HG03196 (cell line): ENCODE data around the gene GNAI2.
"Not testable (repeated sequence)": the region's sequence is repeated elsewhere in the genome, so short reads cannot be mapped to it uniquely, and the experiment has no call there.

Experiments
- ATAC-seq: cut with Tn5 transposase; IDR thresholded peaks from one replicate; pipeline ENCODE4 v1.9.1; 2021; ENCODE audit not compliant: unreplicated experiment

Gene GNAI2

DNA sequence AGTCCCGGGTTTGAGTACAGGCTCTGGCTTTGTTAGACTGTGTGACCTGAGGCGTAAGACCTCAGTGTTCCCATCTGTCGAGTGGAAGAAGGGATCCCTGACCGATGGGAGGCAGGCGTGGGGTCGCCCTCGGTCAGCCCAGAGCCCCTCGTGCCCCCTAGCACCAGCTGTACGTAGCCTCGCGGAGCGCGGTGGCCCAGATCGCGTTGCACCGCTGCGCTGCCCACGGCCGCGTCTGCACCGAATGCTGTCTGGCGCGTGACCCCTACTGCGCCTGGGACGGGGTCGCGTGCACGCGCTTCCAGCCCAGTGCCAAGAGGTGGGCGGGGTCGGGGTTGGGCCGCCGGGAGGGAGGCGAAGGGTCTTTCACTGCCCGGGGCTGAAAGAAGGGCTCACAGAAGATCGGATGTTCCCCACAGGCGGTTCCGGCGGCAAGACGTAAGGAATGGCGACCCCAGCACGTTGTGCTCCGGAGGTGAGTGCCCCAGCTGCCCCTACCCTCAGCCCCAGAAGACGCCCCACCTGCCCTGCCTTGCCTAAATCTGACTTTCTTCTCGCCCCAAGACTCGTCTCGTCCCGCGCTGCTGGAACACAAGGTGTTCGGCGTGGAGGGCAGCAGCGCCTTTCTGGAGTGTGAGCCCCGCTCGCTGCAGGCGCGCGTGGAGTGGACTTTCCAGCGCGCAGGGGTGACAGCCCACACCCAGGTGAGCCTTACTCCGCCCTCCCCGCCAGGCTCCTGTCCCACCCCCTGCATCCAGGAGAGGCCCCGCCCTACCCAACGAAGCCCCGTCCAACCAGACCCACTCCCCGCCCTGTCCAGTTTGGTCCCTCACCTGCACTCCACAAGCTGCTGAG, 39.4 kb downstream of the GNAI2 start:
- no peak for ATAC-seq

DNA sequence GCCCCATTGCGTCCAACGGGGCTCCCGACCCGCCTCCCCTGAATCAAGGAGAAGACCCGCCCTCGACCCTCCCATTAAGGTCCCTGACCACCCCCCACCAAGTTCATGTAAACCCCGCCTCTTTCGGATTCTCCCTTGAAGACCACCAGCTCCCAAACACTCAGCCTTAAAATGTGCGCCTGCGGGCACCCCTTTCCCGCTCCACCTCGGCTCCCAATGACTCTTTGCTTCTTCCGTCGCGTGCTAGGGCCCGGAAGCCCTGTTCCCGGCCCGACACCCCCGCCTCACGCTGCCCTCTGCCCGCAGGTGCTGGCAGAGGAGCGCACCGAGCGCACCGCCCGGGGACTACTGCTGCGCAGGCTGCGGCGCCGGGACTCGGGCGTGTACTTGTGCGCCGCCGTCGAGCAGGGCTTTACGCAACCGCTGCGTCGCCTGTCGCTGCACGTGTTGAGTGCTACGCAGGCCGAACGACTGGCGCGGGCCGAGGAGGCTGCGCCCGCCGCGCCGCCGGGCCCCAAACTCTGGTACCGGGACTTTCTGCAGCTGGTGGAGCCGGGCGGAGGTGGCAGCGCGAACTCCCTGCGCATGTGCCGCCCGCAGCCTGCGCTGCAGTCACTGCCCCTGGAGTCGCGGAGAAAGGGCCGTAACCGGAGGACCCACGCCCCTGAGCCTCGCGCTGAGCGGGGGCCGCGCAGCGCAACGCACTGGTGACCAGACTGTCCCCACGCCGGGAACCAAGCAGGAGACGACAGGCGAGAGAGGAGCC, 40.2 kb downstream of the GNAI2 start:
- no peak for ATAC-seq

DNA sequence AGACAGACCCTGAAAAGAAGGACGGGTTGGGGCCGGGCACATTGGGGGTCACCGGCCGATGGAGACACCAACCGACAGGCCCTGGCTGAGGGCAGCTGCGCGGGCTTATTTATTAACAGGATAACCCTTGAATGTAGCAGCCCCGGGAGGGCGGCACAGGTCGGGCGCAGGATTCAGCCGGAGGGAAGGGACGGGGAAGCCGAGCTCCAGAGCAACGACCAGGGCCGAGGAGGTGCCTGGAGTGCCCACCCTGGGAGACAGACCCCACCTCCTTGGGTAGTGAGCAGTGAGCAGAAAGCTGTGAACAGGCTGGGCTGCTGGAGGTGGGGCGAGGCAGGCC, 40.7 kb downstream of the GNAI2 start:
- no peak for ATAC-seq

DNA sequence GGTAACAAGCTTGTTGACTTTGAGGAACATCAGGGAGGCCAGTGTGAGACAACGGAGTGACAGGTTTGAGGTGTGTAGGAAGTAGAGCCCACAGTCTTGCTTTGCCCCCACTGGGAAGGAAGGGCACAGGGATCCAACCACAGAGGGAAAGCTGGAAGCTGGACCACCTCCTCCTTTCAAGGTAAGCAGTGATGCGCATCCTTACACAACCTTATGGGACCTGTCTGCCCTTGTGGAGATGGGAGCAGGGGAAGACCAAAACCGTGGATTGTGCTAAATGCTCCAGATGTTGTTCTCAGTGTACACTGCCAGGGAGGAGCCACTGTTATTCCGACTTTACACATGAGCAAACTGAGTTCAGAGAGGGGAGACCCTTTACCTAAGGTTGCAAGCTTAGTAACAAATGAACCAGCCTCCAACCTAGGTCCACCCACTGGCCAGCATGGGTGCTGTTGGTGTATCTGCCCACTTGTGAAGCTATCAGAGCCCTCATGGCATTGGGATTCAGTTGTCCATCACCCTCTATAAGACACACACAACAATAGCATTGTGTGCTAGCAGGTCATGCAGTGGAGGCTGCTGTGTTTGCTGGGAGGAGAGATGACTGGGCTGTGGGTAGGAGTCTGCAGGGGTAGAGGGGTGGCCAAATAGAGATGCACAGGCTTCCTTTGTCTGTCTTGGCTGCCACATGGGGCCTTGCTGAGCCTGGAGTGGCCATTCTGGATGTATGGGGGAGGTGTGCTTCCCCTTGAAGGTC, 42.3 kb downstream of the GNAI2 start:
- no peak for ATAC-seq

DNA sequence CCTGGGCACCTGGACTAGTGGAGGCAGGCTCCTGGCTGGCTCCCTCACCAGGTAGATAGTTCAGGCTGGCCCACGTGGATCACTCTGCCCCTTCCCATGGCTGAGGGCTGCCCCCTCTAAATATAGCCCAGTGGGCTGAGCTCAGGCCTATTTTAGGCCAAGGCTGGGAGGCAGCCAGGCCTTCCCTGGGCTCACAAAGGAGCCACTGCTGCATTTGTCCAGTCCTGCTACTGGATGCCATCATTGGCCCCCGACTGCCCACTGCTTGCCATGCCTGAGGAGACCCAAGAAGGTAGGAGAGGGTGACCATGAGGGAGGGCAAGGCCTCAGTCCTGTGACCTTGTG, 42.8 kb downstream of the GNAI2 start, which contains the start of gene LSMEM2:
LSMEM2 (plus strand) TSS at position 208 of the 345 bp plus-strand sequence; CDS start at position 235, 27 bp downstream.
- no peak for ATAC-seq

DNA sequence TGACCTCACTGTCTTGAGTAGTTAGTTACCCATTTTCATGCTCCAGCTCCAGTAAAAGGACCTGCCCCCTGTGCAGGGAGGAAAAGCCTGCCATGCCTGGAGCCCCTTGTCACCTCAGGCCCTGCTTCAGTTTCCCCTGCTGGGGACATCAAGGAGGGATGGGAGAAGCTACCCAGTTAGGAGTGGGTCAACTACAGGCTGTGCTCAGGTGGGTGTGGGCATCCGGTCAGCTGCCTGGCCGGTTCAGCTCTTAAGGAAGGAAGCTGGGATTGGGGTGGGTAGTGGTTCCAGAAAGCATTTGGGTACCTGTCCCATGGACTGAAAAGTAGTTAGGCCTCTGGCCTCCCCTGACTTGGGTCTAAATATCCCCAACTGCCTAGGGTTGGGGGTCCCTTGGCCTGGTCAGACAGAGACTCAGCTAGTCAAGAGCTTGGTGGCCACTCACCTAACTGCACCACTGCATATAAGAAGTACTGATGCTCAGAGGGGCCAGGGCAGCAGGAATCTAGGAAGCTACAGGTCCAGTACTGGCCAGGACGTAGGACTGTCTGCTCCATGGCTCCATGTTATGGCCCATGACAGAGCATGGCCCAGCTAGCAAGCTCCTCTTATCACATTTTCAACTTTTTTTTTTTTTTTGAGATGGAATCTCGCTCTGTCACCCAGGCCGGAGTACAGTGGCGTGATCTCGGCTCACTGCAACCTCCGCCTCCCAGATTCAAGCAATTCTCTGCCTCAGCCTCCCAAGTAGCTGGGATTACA, 43.4 kb downstream of the GNAI2 start:
- ATAC-seq: no peak

DNA sequence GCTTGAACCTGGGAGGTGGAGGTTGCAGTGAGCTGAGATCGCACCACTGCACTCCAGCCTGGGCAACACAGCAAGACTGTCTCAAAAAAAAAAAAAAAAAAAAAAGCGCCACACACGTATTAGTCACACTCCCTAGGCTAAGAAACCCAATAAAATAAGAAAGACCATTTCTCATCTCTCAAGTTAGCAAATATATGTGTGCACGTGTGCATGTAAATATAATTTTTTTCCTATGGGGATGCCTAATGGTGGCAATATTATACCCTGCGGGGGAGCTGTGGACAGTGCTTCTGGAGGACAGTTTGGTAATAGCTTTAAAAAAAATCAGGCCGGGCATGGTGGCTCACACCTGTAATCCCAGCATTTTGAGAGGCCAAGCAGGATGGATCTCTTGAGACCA, 48.1 kb downstream of the GNAI2 start:
- not testable (repeated sequence) for ATAC-seq

DNA sequence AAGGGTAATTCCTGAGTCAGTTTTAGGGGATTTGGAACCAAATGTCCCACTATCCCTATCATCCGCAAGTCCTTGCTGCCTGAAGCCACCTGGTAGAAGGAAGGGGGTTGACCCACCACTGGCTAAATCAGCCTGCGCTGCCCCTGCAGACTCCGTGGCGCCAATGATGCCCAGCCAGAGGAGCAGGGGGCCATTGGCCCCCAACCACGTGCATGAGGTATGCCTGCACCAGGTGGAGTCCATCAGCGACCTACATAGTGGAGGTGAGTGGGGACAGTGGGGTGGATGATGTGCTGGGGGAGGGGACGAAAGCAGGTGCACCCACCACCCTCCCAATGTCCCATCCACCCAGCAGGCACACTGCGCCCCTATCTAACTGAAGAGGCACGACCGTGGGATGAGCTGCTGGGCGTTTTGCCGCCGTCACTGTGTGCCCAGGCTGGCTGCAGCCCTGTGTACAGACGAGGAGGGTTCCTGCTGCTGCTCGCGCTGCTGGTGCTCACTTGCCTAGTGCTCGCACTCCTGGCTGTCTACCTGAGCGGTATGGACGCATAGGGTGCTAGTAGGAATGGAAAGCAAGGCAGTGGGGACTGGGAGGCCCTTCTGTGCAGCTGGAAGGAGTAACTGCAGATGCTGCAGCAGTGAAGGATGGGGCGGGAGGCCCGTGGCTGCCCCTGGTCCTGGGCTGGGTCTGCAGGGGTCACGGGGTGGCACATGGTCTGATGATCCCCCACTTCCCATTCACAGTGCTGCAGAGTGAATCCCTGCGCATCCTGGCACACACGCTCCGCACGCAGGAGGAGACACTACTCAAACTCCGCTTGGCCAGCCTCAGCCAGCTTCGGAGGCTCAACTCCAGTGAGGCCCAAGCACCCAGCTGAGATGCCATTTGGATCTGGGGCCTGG, 50.6 kb downstream of the GNAI2 start:
- ATAC-seq: no peak

DNA sequence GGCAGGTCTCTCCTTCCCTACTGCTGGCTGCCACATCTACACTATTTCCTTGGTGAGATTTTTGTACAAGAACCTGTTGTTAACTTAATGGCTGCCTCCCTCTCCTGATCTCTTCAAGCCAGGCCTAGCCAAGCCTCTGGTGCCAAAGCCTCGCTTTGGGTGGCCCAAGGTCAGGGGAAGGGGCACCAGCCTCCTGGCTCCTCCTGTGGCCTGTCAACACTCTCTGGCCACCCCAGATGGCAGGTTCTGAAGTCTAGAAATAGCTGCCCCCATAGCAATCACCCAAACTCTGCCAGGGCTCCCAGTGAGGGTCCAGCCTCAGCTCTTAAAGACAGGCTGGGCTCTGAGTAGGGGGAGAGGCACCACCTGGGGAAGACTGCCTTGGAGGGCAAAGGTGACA, 51.3 kb downstream of the GNAI2 start:
- ATAC-seq: no peak

DNA sequence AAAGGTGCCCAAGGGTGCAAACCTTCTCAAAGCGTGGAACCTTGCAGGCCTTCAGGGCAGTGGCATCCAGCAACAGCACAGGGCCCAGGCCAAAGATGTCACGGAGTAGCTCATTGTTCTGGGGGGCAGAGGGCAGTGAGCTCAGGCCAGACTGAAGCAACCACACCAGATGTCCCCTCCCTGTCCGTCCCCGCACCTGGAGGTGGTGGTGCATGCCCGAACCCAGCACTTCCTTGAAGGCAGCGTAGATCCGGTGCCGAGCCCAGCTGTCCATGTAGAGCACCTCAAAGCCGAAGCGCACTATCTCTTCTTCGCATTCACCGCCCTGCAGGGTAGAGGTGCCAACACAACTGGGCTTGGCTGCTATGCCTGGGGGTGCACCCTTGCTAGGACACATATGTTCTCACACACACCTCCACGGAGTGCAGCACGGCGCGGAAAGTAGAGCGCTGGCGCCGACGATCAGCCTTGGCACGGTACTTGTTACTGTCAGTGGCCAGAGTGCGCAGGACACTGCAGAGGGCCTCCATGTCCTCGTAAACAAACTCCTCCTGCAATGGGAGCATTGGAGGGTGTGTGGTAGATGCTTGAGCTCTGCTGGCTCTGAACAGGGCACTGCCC, 52.5 kb downstream of the GNAI2 start:
- no peak for ATAC-seq

DNA sequence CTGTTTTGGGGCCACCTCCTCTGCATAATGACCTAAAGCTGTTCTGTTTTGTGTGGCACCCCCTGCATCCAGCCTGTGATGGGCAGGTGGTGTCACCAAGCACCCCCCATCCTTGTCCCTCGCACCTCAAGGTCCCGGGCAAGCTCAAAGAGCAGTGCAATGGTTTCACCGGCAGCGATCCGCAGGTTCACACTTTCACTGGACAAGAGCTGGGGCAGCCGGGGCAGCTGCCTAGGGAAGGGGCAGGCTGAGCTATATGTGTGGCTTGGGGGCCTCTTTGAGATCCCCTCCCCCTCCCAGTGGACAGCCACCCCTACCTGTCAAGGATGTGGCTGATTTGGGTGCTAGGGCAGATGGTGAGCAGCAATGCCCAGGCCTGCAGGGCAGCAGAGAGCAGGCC, 53.1 kb downstream of the GNAI2 start:
- no peak for ATAC-seq

DNA sequence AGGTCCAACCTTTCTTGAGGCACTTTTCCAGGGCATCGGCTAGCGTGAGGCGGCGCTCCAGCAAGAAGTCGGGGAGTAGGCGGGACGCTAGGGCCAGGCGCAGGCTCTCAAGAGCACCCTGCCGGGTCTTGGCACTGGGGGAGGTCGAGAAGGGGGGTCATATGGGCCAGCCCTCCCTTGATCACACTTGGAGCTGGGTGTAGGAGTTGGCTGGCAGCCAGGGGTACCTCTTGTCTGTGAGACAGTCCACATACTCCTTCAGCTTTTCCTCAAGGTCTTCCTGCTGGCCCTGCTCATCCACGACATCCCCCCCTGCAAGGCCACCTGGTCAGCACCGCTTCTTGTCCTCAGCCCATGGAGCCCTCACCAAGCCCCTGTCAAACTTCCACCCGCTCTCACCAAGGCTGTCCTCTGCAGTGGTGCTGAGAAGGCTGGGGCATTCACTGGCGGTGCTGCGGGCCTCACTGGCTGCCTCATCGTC, 54.2 kb downstream of the GNAI2 start:
- ATAC-seq: no peak

DNA sequence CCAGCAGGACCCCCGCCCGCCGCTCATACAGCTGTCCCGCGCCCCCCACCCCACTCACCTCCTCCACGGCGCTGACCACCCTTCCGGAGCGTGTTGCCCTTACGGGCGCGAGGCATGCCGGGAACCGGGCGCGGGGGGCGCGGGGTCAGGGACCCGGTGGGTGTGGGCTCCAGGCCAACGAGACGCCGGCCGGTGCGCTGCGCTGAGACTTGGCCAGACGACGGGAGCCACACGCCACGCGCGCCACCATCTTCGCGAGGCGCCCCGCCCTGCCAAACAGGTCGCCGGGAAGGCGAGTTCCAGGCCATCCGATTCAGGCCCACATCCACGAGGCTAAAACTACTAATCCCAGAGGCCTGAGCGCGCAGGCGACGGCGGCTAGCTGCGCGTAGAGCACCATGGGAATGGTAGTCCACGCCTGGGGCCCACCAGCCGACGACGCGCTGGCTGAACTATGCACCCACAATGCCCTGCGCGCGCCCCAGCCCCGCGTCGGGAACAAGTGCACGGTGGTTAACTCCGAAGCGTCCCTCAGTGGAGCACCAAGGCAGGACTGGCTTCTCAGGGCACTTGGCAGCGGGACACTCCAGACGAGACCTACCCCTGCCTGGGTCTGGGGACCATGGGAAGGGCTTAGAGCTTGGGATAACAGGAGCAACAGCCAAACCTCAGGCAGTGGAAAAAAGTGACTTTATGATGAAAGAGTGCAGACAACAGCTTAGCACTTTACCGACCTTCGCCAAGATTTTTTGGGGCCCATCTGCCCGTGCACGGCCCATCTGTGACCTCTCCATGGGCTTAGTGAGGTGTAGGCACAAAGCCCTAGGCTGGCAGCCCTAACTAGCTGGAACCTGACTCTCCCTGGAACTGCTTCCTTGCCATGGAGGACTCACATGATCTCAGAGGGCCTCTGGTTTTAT, 56.4 kb downstream of the GNAI2 start, which contains the start of gene IFRD2:
IFRD2 (minus strand) TSS at position 271 of the 920 bp plus-strand sequence; CDS start at position 116, 155 bp downstream.
- ATAC-seq: peak; percentile 89

DNA sequence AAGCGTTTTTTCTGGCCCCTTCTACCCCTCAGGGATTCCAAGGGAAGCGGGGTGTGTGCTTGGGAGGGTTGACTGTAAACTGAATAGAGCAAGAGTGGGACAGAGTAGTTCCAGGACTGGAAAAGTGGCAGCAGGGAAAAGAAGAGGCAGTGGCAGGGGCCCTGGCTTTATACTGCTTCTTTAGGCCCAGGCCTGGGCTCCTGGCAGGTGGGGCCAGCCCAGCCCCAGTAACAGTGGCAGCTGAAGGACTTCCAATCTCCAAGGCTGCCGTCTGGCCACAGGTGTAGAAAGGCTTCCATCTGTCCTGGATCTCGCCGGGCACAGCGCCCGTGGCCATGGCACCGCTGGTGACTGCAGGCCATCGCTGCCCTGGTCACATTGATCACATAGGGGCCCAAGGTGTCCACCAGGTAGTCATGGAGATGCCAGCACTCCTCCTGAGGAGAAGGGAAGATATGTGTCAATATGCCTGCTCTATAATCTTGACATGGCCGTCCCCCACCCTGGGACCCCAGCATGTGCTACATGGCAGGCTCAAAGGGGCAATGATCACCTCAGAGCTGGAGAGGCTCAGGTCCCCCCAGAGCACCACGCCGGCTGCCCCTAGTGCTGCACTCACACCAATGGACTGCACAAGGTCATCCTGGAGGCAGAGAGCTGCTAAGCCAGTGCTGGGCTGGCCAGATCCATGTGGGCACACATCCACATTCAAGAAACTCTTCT, 57.2 kb downstream of the GNAI2 start:
- ATAC-seq: no peak

DNA sequence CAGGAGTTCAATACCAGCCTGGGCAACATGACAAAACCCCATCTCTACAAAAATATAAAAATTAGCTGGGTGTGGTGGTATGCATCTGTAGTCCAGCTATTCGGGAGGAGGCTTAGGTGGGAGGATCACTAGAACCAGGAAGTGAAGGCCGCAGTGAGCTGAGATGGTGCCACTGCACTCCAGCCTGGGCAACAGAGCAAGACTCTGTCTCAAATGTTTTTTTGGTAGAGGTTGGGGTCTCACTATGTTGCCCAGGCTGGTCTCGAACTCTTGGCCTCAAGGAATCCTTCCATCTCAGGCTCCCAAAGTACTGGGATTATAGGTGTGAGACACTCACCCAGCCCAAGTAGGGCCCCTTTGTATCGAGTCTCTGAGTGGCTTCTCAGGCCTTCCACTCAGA, 58.1 kb downstream of the GNAI2 start:
- no peak for ATAC-seq

DNA sequence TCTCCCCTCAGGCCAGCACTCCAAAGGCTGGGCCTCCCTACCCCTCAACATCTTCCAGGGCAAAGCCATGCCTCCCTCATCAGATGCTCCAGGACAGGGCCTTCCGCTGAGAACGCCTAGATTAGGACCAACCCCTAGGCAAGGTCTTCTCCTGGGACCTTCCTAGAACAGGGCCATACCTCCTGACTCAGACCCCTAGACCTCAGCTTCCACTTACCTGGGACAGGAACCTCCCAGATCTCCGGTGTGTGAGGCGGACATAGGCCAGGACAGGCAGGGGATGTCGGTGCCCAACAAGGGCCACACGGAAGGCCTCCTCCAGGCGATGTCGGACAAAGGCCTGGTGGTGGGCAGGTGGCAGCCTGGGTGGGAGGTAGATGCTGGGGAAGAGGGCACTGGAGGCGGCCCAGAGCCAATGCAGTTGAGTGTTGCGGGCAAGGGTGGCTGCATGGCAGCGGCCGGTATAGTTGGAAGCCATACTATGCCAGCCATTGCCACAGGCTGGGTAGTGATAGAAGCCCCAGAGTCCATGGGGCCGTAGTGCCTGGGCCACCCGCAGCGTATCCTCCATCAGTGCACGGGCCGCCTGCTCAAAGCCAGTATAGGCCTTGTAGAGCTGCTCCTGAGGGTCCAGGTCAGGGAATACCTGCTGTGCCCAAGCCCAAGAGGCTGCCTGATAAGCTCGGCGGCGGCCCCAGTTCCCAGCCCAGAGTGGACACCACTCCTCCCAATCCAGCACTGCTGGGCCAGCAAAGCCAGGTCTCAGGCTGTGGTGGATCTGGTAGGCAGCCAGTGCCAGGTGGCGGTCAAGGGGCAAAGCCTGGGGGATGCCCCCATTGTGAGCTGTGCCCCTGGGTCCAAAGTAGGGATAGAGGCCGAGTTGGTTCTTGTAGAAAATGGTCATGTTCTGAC, 58.7 kb downstream of the GNAI2 start:
- ATAC-seq: no peak
